VCaP (cell line): ENCODE measurements around the gene RHBDL1.

ENCODE experiments used
- H3K27ac ChIP-seq: fragments of 450-650 bp; 2 replicates; pipeline ENCODE4 v1.5.1; 2017
- TF ChIP-seq, protein P1 (sequence below): fragments of 450-650 bp; conservative IDR thresholded peaks from 2 replicates; pipeline ENCODE4 v1.5.1; 2017; ENCODE audit warnings: mild to moderate bottlenecking, moderate library complexity

The RHBDL1 gene

DNA sequence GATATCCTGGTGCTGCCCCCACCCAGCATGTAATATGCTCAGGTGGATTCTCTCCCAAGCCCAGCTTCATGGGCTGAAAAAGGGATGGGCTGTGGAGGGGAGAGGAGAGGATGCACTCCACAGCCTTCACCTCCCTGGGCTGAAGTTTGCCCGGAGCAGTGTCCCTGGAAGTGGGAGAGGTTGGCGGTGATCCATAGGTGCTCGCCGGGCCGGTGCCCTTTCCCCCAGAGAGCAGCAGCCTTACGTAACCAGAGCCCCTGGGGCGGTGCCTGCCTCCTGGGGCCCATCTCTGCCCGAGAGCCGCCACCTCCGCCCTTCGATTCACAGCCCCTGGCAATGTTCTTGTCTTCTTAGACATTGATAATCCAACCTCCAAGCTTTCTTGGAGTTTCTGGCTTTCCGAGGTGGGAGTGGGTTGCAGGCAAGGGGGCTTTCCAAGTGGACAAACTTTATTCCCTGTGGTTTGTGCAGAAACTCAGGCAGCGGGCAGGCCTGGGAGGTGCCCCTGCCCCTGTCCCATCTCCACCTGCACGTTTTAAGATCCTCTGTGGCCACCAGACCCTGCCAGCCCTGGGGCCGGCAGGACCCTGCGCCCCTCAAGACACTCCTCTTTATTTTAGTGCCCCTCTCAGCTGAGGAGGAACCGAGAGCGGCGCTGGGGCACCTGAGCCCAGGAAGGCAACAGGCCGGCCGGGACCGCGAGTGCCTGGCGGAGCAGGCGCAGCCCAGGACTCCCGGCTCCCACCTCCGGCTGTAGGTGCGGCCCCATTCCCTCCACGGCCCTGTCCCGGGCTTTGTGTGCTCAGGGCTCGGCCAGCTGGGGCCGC lies 29.4 kb upstream of the RHBDL1 start:
- H3K27ac ChIP-seq, result no peak overlapping the region

GRCh38 chr16:646679-647172 lies 28.7 kb upstream of the RHBDL1 start:
- TF ChIP-seq, protein P1, sequence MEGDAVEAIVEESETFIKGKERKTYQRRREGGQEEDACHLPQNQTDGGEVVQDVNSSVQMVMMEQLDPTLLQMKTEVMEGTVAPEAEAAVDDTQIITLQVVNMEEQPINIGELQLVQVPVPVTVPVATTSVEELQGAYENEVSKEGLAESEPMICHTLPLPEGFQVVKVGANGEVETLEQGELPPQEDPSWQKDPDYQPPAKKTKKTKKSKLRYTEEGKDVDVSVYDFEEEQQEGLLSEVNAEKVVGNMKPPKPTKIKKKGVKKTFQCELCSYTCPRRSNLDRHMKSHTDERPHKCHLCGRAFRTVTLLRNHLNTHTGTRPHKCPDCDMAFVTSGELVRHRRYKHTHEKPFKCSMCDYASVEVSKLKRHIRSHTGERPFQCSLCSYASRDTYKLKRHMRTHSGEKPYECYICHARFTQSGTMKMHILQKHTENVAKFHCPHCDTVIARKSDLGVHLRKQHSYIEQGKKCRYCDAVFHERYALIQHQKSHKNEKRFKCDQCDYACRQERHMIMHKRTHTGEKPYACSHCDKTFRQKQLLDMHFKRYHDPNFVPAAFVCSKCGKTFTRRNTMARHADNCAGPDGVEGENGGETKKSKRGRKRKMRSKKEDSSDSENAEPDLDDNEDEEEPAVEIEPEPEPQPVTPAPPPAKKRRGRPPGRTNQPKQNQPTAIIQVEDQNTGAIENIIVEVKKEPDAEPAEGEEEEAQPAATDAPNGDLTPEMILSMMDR, result no peak
- H3K27ac ChIP-seq, result no peak overlapping the region

More for the DNA sequence above, 29.4 kb upstream of the RHBDL1 start:
- TF ChIP-seq, protein P1, result no peak

GRCh38 chr16:647173-647902 lies 28.1 kb upstream of the RHBDL1 start:
- TF ChIP-seq, protein P1, result no peak
- H3K27ac ChIP-seq, result no peak overlapping the region

DNA sequence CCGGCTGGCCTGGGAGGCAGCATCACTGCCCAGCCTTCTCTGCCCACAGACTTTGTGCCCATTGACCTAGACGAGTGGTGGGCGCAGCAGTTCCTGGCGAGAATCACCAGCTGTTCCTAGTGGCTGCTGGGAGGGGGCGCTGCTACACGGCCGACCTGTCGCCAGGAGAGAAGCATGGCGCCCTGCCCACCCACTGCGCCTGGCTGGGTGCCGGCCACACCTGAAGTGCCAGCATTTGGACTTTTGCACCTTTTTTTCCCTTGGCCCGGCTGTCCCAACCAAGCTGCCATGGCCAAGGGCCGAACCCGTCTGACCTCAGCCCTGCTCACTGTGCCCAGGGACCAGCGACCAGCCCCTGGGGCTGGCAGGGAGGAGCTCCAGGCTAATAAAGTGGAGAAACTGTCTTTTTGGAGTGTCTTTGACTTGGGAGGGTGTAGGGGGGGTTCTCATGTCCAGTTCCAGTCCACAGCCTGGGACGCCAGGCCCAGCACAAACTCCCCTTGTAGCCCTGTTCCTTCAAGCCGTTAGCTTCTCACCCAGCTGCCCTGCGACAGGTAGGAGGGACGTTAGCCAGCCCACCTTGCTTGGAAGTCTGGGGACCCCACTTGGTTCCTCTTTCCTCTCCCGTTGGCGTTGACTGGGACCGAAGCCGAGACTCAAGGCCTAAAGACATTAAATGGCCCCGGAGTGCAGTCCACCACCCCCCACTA lies 27.2 kb upstream of the RHBDL1 start:
- peak overlapping the region; percentile 75 for H3K27ac ChIP-seq
- TF ChIP-seq, protein P1, result peak; percentile 29

GRCh38 chr16:648781-649589 lies 26.5 kb upstream of the RHBDL1 start, which contains the start of gene WDR90:
TSS of gene WDR90 (plus strand) at chr16:649365. CDS start at chr16:649417, 52 bp downstream.
- peak within 1 kb of the TSS; percentile 75 for H3K27ac ChIP-seq
- TF ChIP-seq, protein P1, result no peak

DNA sequence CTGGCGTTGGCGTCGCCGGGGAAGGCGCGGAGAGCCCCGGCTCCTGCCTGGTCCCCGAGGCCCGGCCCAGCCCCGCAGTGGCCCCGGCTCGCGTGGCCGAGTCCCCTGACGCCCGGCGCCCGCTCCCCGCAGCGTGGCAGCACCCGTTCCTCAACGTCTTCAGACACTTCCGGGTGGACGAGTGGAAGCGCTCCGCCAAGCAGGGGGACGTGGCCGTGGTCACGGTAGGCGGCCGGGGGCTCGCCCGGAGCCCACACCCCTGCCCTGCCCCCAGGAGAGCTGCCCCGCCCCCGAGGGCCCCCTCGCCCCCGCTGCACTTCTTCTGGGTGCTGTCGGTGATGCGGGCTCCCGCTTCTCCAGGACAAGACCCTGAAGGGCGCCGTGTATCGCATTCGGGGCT lies 25.8 kb upstream of the RHBDL1 start:
- H3K27ac ChIP-seq, result peak overlapping the region; percentile 75
- TF ChIP-seq, protein P1, result no peak
